ENCODE results near the gene RILPL1.

GRCh38 chr12:123543541-123543940 lies 10.0 kb upstream of the RILPL1 start:
- TF ChIP-seq, protein P1, sequence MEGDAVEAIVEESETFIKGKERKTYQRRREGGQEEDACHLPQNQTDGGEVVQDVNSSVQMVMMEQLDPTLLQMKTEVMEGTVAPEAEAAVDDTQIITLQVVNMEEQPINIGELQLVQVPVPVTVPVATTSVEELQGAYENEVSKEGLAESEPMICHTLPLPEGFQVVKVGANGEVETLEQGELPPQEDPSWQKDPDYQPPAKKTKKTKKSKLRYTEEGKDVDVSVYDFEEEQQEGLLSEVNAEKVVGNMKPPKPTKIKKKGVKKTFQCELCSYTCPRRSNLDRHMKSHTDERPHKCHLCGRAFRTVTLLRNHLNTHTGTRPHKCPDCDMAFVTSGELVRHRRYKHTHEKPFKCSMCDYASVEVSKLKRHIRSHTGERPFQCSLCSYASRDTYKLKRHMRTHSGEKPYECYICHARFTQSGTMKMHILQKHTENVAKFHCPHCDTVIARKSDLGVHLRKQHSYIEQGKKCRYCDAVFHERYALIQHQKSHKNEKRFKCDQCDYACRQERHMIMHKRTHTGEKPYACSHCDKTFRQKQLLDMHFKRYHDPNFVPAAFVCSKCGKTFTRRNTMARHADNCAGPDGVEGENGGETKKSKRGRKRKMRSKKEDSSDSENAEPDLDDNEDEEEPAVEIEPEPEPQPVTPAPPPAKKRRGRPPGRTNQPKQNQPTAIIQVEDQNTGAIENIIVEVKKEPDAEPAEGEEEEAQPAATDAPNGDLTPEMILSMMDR (IDR thresholded peaks at IDR 0.05) = no peak
- TF ChIP-seq POLR2A (IDR thresholded peaks at IDR 0.05) = no peak

All from uterus (tissue), 2 donors.